ENCODE measurements around the gene SPATA13.

DNA sequence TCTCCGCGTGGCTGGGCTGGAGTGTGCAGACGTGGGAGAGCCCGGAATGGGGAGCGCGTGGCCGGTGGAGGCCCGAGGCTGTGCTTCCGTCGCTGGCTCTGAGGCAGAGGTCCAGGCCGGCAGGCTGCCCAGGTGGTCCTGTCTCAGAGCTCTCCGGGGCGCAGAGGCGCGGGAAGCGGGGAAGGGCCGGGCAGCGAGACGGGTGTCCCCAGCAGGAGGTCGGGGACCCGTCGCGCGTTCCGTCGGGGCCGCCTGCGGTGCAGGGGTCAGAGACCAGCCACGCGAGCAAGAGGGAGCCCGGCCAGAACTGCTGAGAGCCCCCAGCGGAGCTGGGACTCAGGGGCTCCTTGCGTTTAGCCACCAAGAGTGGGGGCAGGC lies 147.5 kb downstream of the SPATA13 start:
- TF ChIP-seq CTCF (IDR thresholded peaks at IDR 0.05; ENCODE audit: insufficient read depth, low read length, poor library complexity, severe bottlenecking) = no peak
- TF ChIP-seq EZH2phosphoT487 (conservative IDR thresholded peaks at IDR 0.05; ENCODE audit: low read length) = no peak
